CMK (cell line): ENCODE data around the gene TMEM138.

Experiments used
- DNase-seq: peaks from one replicate; pipeline ENCODE4 v3.0.0-alpha.2; 2010; ENCODE audit warnings: low read depth

Gene TMEM138

GRCh38 chr11:61342207-61342803 is 19.9 kb upstream of the TMEM138 start:
- DNase-seq: no peak

- DNase-seq: no peak
These were observed 18.1 kb upstream of the TMEM138 start for GRCh38 chr11:61343792-61344745.

GRCh38 chr11:61345170-61345610 is 17.0 kb upstream of the TMEM138 start:
- DNase-seq: no peak

- no peak for DNase-seq
These were observed 16.0 kb upstream of the TMEM138 start for GRCh38 chr11:61345954-61346843.

- DNase-seq: no peak
These were observed 14.2 kb upstream of the TMEM138 start for GRCh38 chr11:61347916-61348461.

- DNase-seq: no peak
These were observed 12.9 kb upstream of the TMEM138 start for GRCh38 chr11:61349189-61349751.

GRCh38 chr11:61349916-61350315 is 12.3 kb upstream of the TMEM138 start:
- no peak for DNase-seq

- no peak for DNase-seq
These were observed 11.8 kb upstream of the TMEM138 start for GRCh38 chr11:61350336-61350735.

- no peak for DNase-seq
These were observed 11.4 kb upstream of the TMEM138 start for GRCh38 chr11:61350803-61351202.

- DNase-seq: no peak
These were observed 10.1 kb upstream of the TMEM138 start for GRCh38 chr11:61352038-61352437.

- DNase-seq: no peak
These were observed 8.8 kb upstream of the TMEM138 start for GRCh38 chr11:61353131-61354067.

- DNase-seq: no peak
These were observed 8.0 kb upstream of the TMEM138 start for GRCh38 chr11:61354208-61354607.

- no peak for DNase-seq
These were observed 5.5 kb upstream of the TMEM138 start for GRCh38 chr11:61356706-61357105.

GRCh38 chr11:61357233-61357893 is 4.8 kb upstream of the TMEM138 start:
- DNase-seq: no peak

GRCh38 chr11:61357894-61358239 is 4.3 kb upstream of the TMEM138 start:
- DNase-seq: no peak

GRCh38 chr11:61358566-61358965 is 3.6 kb upstream of the TMEM138 start:
- DNase-seq: no peak

- no peak for DNase-seq
These were observed 2.7 kb upstream of the TMEM138 start for GRCh38 chr11:61359516-61359915.

- DNase-seq: no peak
These were observed 885 bp upstream of the TMEM138 start for GRCh38 chr11:61361237-61361740.

GRCh38 chr11:61362542-61362875 is 335 bp downstream of the TMEM138 start:
- DNase-seq: no peak
